ENCODE data around the gene PIP4K2A.
"Not testable (repeated sequence)": the region's sequence is repeated elsewhere in the genome, so short reads cannot be mapped to it uniquely, and the experiment has no call there.

The PIP4K2A gene

DNA sequence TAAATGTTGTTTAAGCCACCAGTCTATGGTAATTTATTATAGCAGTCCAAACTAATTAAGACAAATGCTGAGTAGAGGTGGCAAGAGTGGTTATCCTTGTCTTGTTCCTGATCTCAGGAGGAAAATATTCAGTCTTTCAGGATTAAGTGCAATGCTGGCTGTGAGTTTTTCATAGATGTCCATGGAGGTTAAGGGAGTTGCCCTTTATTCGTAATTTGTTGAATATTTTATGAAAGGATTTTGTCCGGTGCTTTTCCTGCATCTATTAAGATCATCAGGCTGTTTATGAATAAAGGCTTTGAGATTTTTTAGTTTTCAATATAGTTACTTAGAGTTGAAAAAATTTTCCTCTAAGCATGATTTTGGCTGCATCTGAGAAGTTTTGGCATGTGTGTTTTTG is 186.9 kb downstream of the PIP4K2A start:
- DNase-seq (ENCODE audit: low read depth in 4 of 4, low spot score in 1 of 4), result no peak

GRCh38 chr10:22524333-22524732 is 190.0 kb downstream of the PIP4K2A start:
- not testable (repeated sequence) for DNase-seq (ENCODE audit: low read depth in 4 of 4, low spot score in 1 of 4)

DNA sequence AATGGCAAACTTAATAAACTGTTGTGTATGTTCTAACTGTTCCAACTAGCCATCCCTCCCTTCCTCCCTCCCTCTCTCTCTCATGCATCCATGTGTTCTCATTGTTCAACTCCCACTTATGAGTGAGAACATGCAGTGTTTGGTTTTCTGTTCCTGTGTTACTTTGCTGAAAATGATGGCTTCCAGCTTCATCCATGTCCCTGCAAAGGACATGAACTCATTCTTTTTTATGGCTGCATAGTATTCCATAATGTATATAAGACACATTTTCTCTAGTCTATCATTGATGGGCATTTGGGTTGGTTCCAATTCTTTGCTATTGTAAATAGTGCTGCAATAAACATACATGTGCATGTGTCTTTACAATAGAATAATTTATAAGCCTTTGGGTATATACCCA is 193.7 kb downstream of the PIP4K2A start:
- DNase-seq (ENCODE audit: low read depth in 4 of 4, low spot score in 1 of 4), result not testable (repeated sequence)

DNA sequence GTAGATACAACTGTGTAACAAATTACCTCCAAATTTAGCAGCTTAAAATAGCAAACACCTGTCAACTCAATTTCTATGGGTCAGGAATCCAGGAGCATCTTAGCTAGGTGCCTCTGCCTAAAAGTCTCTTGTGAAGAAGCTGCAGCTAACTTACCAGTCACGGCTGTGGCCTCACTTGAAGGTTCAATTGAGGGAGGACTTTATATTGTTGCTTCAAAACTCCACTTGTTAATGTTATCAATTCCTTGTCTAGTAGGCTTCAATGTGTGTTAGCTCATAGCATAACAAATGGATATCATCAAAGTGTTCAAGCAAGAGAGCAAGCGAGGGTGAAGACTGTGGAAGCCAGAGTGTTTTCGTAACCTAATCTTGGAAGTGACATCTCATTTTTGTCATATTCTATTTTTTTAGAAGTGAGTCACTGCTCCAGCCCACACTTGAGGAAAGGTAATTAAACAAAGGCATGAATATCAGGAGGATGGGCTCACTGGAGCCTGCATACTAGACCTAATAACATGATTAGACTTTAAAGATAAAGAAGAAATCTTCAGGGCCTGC is 196.1 kb downstream of the PIP4K2A start:
- DNase-seq (ENCODE audit: low read depth in 4 of 4, low spot score in 1 of 4), result no peak

DNA sequence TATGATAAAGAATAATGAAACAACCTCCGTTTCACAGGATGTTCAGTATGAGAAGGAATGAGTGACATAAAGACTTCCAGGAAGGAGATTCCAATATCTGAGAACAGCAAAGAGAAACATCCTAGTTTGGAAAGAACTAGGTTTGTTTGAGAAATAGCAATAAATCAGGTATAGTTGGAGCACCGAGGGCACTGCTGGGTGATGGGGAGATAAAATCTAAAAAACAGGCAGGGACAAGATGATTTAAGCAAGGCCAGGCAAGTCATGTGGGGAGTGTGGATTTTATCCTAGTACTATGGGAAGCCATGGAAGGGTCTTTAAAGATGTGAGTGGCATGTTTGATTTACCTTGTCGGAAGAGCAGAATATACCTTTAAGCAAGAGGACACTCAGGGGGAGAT is 199.4 kb downstream of the PIP4K2A start:
- no peak for DNase-seq (ENCODE audit: low read depth in 4 of 4, low spot score in 1 of 4)

DNA sequence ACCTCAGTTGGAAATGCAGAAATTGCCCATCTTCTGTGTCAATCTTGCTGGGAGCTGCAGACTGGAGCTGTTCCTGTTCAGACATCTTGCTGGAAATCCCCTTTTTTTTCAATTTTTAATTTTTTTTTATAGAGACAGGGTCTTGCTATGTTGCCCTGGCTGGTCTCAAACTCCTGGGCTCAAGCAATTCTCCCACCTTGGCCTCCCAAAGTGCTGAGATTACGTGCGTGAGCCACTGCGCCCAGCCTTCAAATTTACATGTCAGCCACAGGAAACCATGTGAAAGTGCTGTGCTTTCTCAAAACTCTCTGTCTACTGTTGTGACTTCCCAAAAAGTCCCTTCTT is 200.0 kb downstream of the PIP4K2A start:
- DNase-seq (ENCODE audit: low read depth in 4 of 4, low spot score in 1 of 4), result not testable (repeated sequence)

- DNase-seq (ENCODE audit: low read depth in 4 of 4, low spot score in 1 of 4), result not testable (repeated sequence)
These were observed 200.6 kb downstream of the PIP4K2A start for GRCh38 chr10:22513483-22514413.

- DNase-seq (ENCODE audit: low read depth in 4 of 4, low spot score in 1 of 4), result not testable (repeated sequence)
These were observed 202.4 kb downstream of the PIP4K2A start for GRCh38 chr10:22512015-22512414.

- not testable (repeated sequence) for DNase-seq (ENCODE audit: low read depth in 4 of 4, low spot score in 1 of 4)
These were observed 206.2 kb downstream of the PIP4K2A start for GRCh38 chr10:22508214-22508613.

DNA sequence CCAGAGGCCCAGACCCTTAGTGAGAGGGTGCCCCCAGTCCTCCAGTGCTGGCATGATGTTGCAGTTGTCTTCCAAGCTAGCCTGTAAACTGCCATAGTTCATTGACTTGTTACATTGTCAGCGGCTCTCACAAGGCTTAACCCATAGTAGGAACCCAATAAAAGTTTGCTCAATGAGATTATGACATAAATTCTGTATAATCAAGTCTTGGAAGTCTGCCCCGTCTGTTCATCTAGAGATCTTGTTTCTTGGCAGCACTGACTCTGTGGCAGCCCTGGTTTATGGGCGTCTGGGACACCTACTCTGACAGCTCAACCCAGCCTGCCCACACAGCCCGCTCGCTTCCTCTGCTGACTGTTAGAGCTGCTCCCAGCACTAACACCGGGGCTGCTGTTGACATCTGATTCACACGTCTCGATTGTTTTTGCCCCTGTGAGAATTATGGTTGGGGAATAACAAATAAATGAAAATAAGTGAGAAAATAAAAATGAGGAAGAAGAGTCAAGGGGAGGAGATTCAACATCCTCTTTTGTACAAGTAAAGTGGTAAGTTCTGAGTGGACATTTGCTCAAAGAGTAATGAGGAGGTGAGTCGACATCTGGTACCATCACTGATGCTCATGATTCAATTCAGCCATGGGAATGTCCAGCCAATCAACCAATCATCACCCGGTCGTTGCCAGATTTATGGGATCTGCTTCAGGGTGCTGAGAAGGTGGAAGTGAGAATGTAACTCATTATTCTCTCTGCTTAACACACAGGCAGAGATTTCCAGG is 208.3 kb downstream of the PIP4K2A start:
- DNase-seq (ENCODE audit: low read depth in 4 of 4, low spot score in 1 of 4), result peak in 2 of 4 experiments; percentile 9 to 16

- no peak for DNase-seq (ENCODE audit: low read depth in 4 of 4, low spot score in 1 of 4)
These were observed 209.6 kb downstream of the PIP4K2A start for GRCh38 chr10:22504766-22505165.

DNA sequence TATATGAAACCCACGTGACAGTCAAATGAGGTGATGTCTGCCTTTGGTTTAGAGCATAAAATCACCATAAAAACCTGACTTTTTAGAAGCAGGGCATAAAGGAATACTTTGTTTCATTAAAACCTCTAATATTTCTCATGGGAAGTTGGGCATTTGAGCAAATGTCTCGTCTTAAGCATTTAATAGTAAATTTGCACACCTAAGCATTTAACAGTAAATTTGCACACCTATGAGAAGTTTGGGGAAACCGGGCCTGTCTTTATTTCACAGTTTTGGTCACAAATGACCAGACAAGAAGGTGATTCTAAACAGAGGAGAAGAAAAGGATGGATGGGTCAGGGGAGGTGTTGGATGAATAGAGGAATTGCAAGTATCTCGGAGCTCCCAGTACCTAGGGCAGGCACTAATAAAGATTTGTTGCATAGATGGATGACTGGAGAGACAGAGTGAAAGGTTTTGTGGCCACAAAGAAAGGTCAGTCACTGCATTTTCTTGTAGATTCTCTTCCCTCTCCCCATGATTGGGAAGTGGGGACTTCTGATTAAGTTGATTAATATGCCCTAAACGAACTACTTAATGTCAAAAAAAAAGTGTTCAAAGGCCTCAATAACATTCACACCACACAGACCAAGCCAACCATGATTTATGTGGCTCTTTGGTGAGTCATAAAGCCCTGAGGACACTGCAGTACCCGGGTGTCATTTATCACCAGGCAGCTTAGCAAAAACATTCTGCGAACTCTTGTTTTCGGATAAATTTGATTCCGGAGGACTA is 210.9 kb downstream of the PIP4K2A start:
- no peak for DNase-seq (ENCODE audit: low read depth in 4 of 4, low spot score in 1 of 4)

DNA sequence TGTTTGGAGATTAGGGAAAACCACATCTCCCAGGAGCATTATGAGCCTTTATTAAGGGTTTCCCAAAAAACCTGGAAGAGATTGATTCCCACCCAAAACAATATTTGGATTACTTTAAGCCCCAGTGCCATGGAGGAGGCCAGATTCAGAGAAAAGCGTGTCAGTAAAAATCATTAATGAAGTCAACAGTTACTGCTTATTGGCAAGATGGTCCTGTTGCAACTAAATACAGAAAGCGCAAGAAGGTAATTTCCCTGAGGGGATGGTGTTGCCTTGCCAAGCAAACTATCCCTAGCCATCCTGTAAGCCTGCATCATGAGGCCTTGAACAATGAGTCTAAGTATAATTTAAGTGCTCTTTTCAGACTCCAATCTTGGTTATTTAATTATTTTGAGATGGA is 212.5 kb downstream of the PIP4K2A start:
- no peak for DNase-seq (ENCODE audit: low read depth in 4 of 4, low spot score in 1 of 4)

DNA sequence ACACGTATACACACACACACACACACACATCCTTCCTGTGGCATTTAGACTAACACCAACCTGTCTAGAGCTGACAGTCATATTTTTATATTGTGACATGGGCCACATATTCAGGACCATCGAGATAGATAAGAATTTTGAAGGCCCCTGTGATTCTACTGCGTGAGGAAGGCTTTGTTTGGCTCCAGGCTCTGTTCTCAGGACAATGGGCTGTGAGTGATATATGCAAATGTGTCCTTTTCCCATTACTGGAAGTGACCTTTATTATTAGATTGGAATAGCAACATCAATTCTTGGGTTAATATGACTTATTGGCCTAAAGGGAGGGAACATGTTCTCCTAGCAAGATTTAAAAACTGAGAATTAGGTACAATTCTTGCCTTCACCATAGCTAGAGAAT is 213.0 kb downstream of the PIP4K2A start:
- DNase-seq (ENCODE audit: low read depth in 4 of 4, low spot score in 1 of 4), result no peak

DNA sequence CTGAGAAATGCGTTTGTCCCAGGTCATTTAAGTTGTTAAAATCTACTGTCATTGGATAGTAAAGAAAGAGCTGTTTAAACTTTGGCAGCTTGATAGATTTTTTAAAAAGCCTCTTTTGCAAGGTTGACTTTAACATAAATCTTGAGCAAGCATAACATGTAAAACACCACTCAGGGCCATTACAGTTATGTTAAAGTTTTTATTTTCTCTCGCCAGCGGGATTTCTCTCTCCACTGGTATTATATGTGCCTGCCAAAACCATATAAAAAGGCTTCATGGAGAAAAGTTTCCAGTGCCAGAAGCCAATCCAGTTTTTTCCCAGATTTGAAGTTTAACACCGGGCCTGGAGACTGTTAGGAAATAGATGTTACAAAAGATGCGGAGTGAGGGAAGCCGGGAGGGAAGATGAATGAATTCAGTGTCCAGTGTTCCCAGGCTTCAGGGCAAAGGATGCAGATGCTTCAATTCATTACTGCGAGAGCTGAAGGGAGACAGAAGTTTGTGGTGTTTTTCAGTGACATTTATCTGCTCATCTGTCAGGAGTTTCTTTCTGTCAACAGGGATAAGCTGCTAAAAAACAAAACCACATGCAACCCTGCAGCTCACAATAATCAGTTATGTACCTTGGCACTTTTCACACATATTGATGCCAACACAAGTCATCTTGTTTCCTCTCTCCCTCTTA is 213.6 kb downstream of the PIP4K2A start:
- no peak for DNase-seq (ENCODE audit: low read depth in 4 of 4, low spot score in 1 of 4)

- DNase-seq (ENCODE audit: low read depth in 4 of 4, low spot score in 1 of 4), result not testable (repeated sequence)
These were observed 214.4 kb downstream of the PIP4K2A start for GRCh38 chr10:22499973-22500372.

DNA sequence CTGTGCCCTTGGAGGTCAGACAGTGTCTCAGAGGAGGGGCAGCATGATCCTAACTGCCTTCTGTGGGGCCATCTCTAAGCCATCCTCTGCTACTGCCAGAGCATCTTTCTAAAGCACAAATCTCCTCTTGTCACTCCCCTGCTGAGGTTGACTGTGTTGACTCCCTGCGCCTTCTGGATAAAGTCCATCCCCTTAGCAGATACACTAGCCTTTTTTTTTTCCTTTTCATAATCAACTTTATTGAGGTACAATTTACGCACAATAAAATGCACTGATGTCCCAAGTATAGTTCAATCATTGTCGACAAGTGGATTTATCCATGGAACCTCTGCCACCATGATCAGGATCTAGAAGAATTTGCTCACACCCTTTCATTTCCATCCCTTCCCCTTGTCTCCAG is 219.0 kb downstream of the PIP4K2A start:
- no peak for DNase-seq (ENCODE audit: low read depth in 4 of 4, low spot score in 1 of 4)

DNA sequence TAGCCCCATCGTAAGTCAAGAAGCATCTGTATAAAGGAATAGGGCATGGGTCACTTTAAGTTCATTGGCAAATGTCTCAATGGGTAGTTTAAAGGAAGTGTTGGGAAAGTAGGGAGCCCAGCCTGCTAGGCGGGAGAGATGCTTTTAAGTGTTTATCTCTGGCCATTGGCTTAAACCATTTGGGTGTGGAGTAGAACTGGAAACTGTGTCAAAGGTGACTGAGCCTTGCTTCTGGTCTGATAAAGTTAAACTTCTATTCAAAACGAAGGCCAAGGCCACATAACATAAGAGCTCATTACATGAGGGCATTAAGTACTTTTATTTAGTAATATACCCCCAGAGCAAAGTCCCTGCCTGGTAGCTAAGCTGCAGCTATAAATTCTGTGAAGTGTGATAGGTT is 220.4 kb downstream of the PIP4K2A start:
- no peak for DNase-seq (ENCODE audit: low read depth in 4 of 4, low spot score in 1 of 4)

GRCh38 chr10:22491931-22492615 is 222.3 kb downstream of the PIP4K2A start:
- no peak for DNase-seq (ENCODE audit: low read depth in 4 of 4, low spot score in 1 of 4)

DNA sequence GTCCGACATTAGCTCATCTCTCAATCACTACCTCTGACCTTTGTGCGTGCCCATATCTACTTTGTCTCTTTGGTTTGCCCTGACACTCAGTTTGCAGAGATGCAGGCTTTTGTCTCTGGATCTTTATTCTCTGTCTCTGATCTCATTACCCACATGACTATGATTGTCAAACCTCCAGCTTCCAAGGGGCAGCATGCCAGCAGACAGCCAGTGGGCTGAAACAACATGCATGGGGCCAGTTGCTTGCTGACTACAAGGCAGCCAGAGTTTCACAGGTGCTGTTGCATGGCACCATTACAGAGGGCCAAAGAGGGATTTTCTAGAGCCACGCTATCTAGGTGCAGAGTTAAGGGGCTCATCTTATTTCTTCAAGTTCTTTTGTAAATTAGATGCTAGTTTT is 222.9 kb downstream of the PIP4K2A start:
- no peak for DNase-seq (ENCODE audit: low read depth in 4 of 4, low spot score in 1 of 4)
